CD8-positive, alpha-beta memory T cell (primary cell): ENCODE data around the gene TFAP2B. TPM values are rescaled to one million over a fixed set of nuclear protein-coding genes. Genes with fewer than 3 reads are reported as not detected.

Experiments
- CTCF ChIA-PET: fragments of 350-600 bp; sonication (Branson Sonifier 250); formaldehyde crosslinking; loops from one replicate; lab custom pipeline; 2021; ENCODE audit warnings: antibody characterized with exemption; lab: Charles Lee
- POLR2A ChIA-PET: fragments of 350-600 bp; sonication (Branson Sonifier 250); formaldehyde crosslinking; loops from one replicate; lab custom pipeline; 2021; ENCODE audit warnings: antibody characterized with exemption; lab: Charles Lee
- DNase-seq, 5 donors: peaks; one replicate each; pipeline versions ENCODE4 v3.0.0 to v3.0.0-alpha.2; 2020 to 2022; ENCODE audit warnings: mixed read lengths in 1 of 5
- H3K27ac ChIP-seq: one replicate; pipeline ENCODE4 v1.7.0; 2013; ENCODE audit warnings: low read depth, mild to moderate bottlenecking, low read length, moderate library complexity
- H3K27me3 ChIP-seq: 2 replicates; pipeline ENCODE4 v1.7.0; 2013; ENCODE audit warnings: low read length, mild to moderate bottlenecking; ENCODE audit not compliant: insufficient read depth, poor library complexity, severe bottlenecking
- H3K36me3 ChIP-seq: 2 replicates; pipeline ENCODE4 v1.7.0; 2013; ENCODE audit warnings: mild to moderate bottlenecking, low read length, moderate library complexity; ENCODE audit not compliant: insufficient read depth
- H3K4me1 ChIP-seq: 2 replicates; pipeline ENCODE4 v1.7.0; 2013; ENCODE audit warnings: mild to moderate bottlenecking, low read length, moderate library complexity; ENCODE audit not compliant: insufficient read depth
- H3K4me3 ChIP-seq: 2 replicates; pipeline ENCODE4 v1.7.0; 2013; ENCODE audit warnings: mild to moderate bottlenecking, low read length
- H3K9me3 ChIP-seq: 2 replicates; pipeline ENCODE4 v1.7.0; 2013; ENCODE audit warnings: mild to moderate bottlenecking, low read length
- H3K27ac Mint-ChIP-seq, 8 donors: one replicate each; pipeline ENCODE4 v1.8.0; 2020 to 2021; ENCODE audit warnings: mixed read lengths in 8 of 8, mild to moderate bottlenecking in 6 of 8, inconsistent platforms in 3 of 8, moderate library complexity in 3 of 8
- H3K27me3 Mint-ChIP-seq, 2 donors: one replicate each; pipeline ENCODE4 v1.8.0; 2020 to 2021; ENCODE audit warnings: mixed read lengths in 2 of 2, mild to moderate bottlenecking in 1 of 2, moderate library complexity in 1 of 2
- H3K36me3 Mint-ChIP-seq, 3 donors: one replicate each; pipeline ENCODE4 v1.8.0; 2020 to 2021; ENCODE audit warnings: mixed read lengths in 3 of 3, inconsistent platforms in 1 of 3, mild to moderate bottlenecking in 1 of 3
- H3K4me1 Mint-ChIP-seq, 3 donors: one replicate each; pipeline ENCODE4 v1.8.0; 2020 to 2021; ENCODE audit warnings: mixed read lengths in 3 of 3, inconsistent platforms in 1 of 3, mild to moderate bottlenecking in 1 of 3
- H3K4me3 Mint-ChIP-seq, 7 donors: one replicate each; pipeline ENCODE4 v1.8.0; 2020 to 2021; ENCODE audit warnings: mixed read lengths in 7 of 7, mild to moderate bottlenecking in 6 of 7, moderate library complexity in 4 of 7, inconsistent platforms in 2 of 7
- H3K9me3 Mint-ChIP-seq, 5 donors: one replicate each; pipeline ENCODE4 v1.8.0; 2020 to 2022; ENCODE audit warnings: mixed read lengths in 5 of 5, mild to moderate bottlenecking in 3 of 5, moderate library complexity in 2 of 5, inconsistent platforms in 1 of 5
- polyA plus RNA-seq: library from polyadenylated mRNA; unstranded; fragments of 300-500 nt; fragmentation: Illumina TruSeq; gene quantifications from one replicate; pipeline ENCODE4 v1.2.3, GENCODE V29; 2021
- total RNA-seq, 2 experiments: library from RNA; stranded (reverse); gene quantifications; one replicate each; pipeline ENCODE4 v1.2.3, GENCODE V29; 2021

The TFAP2B gene
- total and polyA plus RNA-seq, 3 experiments from 2014 or later = not detected

GRCh38 chr6:50846144-50846851, 27.6 kb downstream of the TFAP2B start:
- Histone ChIP-seq H3K4me1 (no peaks in the 10 kb centered on the region), H3K36me3 (no peaks in the 10 kb centered on the region), H3K27ac (no peak overlapping the region), H3K27me3 (peaks cover 7% of the 10 kb centered on the region), H3K9me3 (no peaks in the 10 kb centered on the region), H3K4me3 (no peak overlapping the region)
- Mint-ChIP-seq H3K4me3 (no peak overlapping the region), H3K36me3 (no peaks in the 10 kb centered on the region), H3K27ac (no peak overlapping the region), H3K27me3 (peaks cover 69 to 81% of the 10 kb centered on the region in 2 donors), H3K9me3 (peaks cover 0 to 29% (median 20%) of the 10 kb centered on the region in 5 donors), H3K4me1 (no peaks in the 10 kb centered on the region)
- DNase-seq = no peak
- ChIA-PET CTCF (no interaction called here), POLR2A (no interaction called here)

GRCh38 chr6:50846852-50847155, 28.1 kb downstream of the TFAP2B start:
- Mint-ChIP-seq H3K4me3 (no peak overlapping the region), H3K36me3 (no peaks in the 10 kb centered on the region), H3K27ac (no peak overlapping the region), H3K4me1 (no peaks in the 10 kb centered on the region), H3K9me3 (peaks cover 0 to 29% (median 20%) of the 10 kb centered on the region in 5 donors), H3K27me3 (peaks cover 65 to 81% of the 10 kb centered on the region in 2 donors)
- H3K27me3 ChIP-seq = peaks cover 4% of the 10 kb centered on the region
- H3K4me3 ChIP-seq = no peak overlapping the region
- no peak overlapping the region for H3K27ac ChIP-seq
- no peaks in the 10 kb centered on the region for H3K36me3 ChIP-seq
- H3K9me3 ChIP-seq = no peaks in the 10 kb centered on the region
- CTCF ChIA-PET = no interaction called here
- no peaks in the 10 kb centered on the region for H3K4me1 ChIP-seq
- POLR2A ChIA-PET = no interaction called here
- no peak for DNase-seq

GRCh38 chr6:50847890-50848594, 29.4 kb downstream of the TFAP2B start:
- Histone ChIP-seq H3K36me3 (no peaks in the 10 kb centered on the region), H3K4me3 (no peak overlapping the region), H3K9me3 (no peaks in the 10 kb centered on the region), H3K4me1 (no peaks in the 10 kb centered on the region), H3K27me3 (no peaks in the 10 kb centered on the region), H3K27ac (no peak overlapping the region)
- POLR2A ChIA-PET = no interaction called here
- Mint-ChIP-seq H3K4me3 (no peak overlapping the region), H3K9me3 (peaks cover 0 to 28% (median 15%) of the 10 kb centered on the region in 5 donors), H3K27me3 (peaks cover 56 to 84% of the 10 kb centered on the region in 2 donors), H3K27ac (no peak overlapping the region), H3K36me3 (no peaks in the 10 kb centered on the region), H3K4me1 (no peaks in the 10 kb centered on the region)
- CTCF ChIA-PET = no interaction called here
- DNase-seq = no peak

GRCh38 chr6:50848989-50849795, 30.5 kb downstream of the TFAP2B start:
- DNase-seq = no peak
- Histone ChIP-seq H3K36me3 (no peaks in the 10 kb centered on the region), H3K27me3 (no peaks in the 10 kb centered on the region), H3K4me1 (no peaks in the 10 kb centered on the region), H3K9me3 (no peaks in the 10 kb centered on the region), H3K4me3 (no peak overlapping the region), H3K27ac (no peak overlapping the region)
- ChIA-PET CTCF (no interaction called here), POLR2A (no interaction called here)
- H3K4me3 Mint-ChIP-seq = no peak overlapping the region
- H3K27ac Mint-ChIP-seq = no peak overlapping the region
- H3K4me1 Mint-ChIP-seq = no peaks in the 10 kb centered on the region
- H3K27me3 Mint-ChIP-seq = peaks cover 49 to 73% of the 10 kb centered on the region in 2 donors
- no peaks in the 10 kb centered on the region for H3K36me3 Mint-ChIP-seq
- H3K9me3 Mint-ChIP-seq = peaks cover 0 to 23% (median 15%) of the 10 kb centered on the region in 5 donors

GRCh38 chr6:50849796-50850180, 31.1 kb downstream of the TFAP2B start:
- no peak overlapping the region for H3K27ac Mint-ChIP-seq
- no peak for DNase-seq
- CTCF ChIA-PET = no interaction called here
- H3K9me3 ChIP-seq = no peaks in the 10 kb centered on the region
- POLR2A ChIA-PET = no interaction called here
- no peak overlapping the region for H3K27ac ChIP-seq
- H3K27me3 Mint-ChIP-seq = peaks cover 43 to 67% of the 10 kb centered on the region in 2 donors
- no peaks in the 10 kb centered on the region for H3K36me3 Mint-ChIP-seq
- H3K36me3 ChIP-seq = no peaks in the 10 kb centered on the region
- no peak overlapping the region for H3K4me3 Mint-ChIP-seq
- H3K4me1 Mint-ChIP-seq = no peaks in the 10 kb centered on the region
- no peak overlapping the region for H3K4me3 ChIP-seq
- H3K27me3 ChIP-seq = no peaks in the 10 kb centered on the region
- H3K9me3 Mint-ChIP-seq = peaks cover 0 to 20% (median 12%) of the 10 kb centered on the region in 5 donors
- H3K4me1 ChIP-seq = no peaks in the 10 kb centered on the region

- H3K36me3 ChIP-seq = no peaks in the 10 kb centered on the region
- H3K27me3 Mint-ChIP-seq = peaks cover 37 to 63% of the 10 kb centered on the region in 2 donors
- peaks cover 0 to 20% (median 10%) of the 10 kb centered on the region in 5 donors for H3K9me3 Mint-ChIP-seq
- ChIA-PET POLR2A (no interaction called here), CTCF (no interaction called here)
- H3K4me1 ChIP-seq = no peaks in the 10 kb centered on the region
- no peak for DNase-seq
- no peaks in the 10 kb centered on the region for H3K9me3 ChIP-seq
- H3K27me3 ChIP-seq = no peaks in the 10 kb centered on the region
- no peak overlapping the region for H3K4me3 Mint-ChIP-seq
- H3K36me3 Mint-ChIP-seq = no peaks in the 10 kb centered on the region
- H3K27ac Mint-ChIP-seq = no peak overlapping the region
- no peak overlapping the region for H3K27ac ChIP-seq
- no peak overlapping the region for H3K4me3 ChIP-seq
- H3K4me1 Mint-ChIP-seq = no peaks in the 10 kb centered on the region
Observed at GRCh38 chr6:50850223-50851048, 31.8 kb downstream of the TFAP2B start.

- ChIA-PET POLR2A (no interaction called here), CTCF (no interaction called here)
- Histone ChIP-seq H3K27ac (no peak overlapping the region), H3K27me3 (no peaks in the 10 kb centered on the region), H3K36me3 (no peaks in the 10 kb centered on the region), H3K4me1 (no peaks in the 10 kb centered on the region), H3K4me3 (no peak overlapping the region), H3K9me3 (no peaks in the 10 kb centered on the region)
- Mint-ChIP-seq H3K4me1 (no peaks in the 10 kb centered on the region), H3K9me3 (peaks cover 0 to 19% (median 12%) of the 10 kb centered on the region in 5 donors), H3K27me3 (peaks cover 34 to 57% of the 10 kb centered on the region in 2 donors), H3K36me3 (no peaks in the 10 kb centered on the region), H3K27ac (no peak overlapping the region), H3K4me3 (no peak overlapping the region)
- no peak for DNase-seq
Observed at GRCh38 chr6:50851049-50851845, 32.6 kb downstream of the TFAP2B start.
